Activated naive CD8-positive, alpha-beta T cell treated with anti-CD3 and anti-CD28 coated beads, Interleukin-2, amount 50 U/mL, for 24 hours (primary cell): ENCODE results near the gene ANAPC16.
"Not testable (repeated sequence)": the region's sequence is repeated elsewhere in the genome, so short reads cannot be mapped to it uniquely, and the experiment has no call there.

ENCODE experiments used
- ATAC-seq: fragments of 150-1000 bp; cut with Tn5 transposase; one replicate; pipeline ENCODE4 v1.10.0; 2021
- DNase-seq: peaks from one replicate; pipeline ENCODE4 v3.0.0; 2021
- H3K27ac Mint-ChIP-seq: one replicate; pipeline ENCODE4 v1.8.0; 2021; ENCODE audit warnings: mild to moderate bottlenecking, mixed read lengths
- H3K27me3 Mint-ChIP-seq: one replicate; pipeline ENCODE4 v1.8.0; 2021; ENCODE audit warnings: mixed read lengths
- H3K36me3 Mint-ChIP-seq: one replicate; pipeline ENCODE4 v1.8.0; 2021; ENCODE audit warnings: low read depth, mixed read lengths
- H3K4me1 Mint-ChIP-seq: one replicate; pipeline ENCODE4 v1.8.0; 2021; ENCODE audit warnings: mixed read lengths
- H3K4me3 Mint-ChIP-seq: one replicate; pipeline ENCODE4 v1.8.0; 2021; ENCODE audit warnings: mild to moderate bottlenecking, moderate library complexity, mixed read lengths
- H3K9me3 Mint-ChIP-seq: one replicate; pipeline ENCODE4 v1.8.0; 2021; ENCODE audit warnings: mixed read lengths

Gene ANAPC16

GRCh38 chr10:72259491-72260238 is 43.9 kb downstream of the ANAPC16 start:
- H3K27ac Mint-ChIP-seq, result peak overlapping the region; percentile 99
- ATAC-seq (no peak), DNase-seq (peak; percentile 53)
- peaks cover 1% of the 10 kb centered on the region for H3K27me3 Mint-ChIP-seq
- H3K4me1 Mint-ChIP-seq, result peaks cover 87% of the 10 kb centered on the region
- H3K36me3 Mint-ChIP-seq, result no peaks in the 10 kb centered on the region
- peak overlapping the region; percentile 86 for H3K4me3 Mint-ChIP-seq
- no peaks in the 10 kb centered on the region for H3K9me3 Mint-ChIP-seq

DNA sequence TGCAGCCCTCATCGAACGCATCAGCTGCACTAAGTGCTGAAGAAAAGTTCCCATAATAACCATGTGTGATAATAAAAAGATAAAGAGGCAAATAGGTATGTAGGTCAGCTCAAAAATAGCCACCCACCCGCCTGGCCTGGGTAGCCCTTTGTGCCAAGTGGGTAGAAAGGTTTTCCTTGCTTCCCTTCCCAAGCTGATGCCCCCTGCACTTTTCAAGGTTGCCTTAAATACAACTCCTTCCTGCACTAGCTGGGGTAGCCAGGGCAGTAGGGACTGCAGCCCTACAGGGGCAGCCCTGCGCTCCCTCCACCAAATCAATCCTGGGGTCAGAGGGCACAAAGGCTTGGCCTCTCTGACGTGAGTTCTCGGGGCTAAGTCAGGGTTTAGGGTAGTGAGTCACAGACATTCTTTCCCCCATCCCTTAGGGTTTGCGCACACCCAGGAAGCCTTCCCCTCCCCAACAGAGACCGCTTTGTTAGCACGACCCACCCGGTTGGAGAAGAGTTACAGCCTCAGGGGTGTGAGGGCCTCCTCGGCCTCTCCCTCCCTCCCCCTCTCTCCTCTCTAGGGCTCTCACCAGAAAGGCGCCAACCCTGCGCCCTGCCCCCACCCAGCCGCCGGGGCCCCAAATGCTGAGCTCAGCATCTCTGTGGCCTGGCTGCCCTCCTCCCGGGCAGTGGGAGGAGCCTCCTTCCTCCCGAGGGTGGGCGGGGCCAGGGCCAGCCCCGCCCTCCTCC is 44.6 kb downstream of the ANAPC16 start:
- H3K36me3 Mint-ChIP-seq, result no peaks in the 10 kb centered on the region
- ATAC-seq (peak; percentile 82), DNase-seq (peak; percentile 92)
- H3K4me3 Mint-ChIP-seq, result peak overlapping the region; percentile 86
- peaks cover 82% of the 10 kb centered on the region for H3K4me1 Mint-ChIP-seq
- no peaks in the 10 kb centered on the region for H3K9me3 Mint-ChIP-seq
- H3K27me3 Mint-ChIP-seq, result peaks cover 1% of the 10 kb centered on the region
- peak overlapping the region; percentile 99 for H3K27ac Mint-ChIP-seq

GRCh38 chr10:72260976-72261783 is 45.4 kb downstream of the ANAPC16 start:
- ATAC-seq (peak; percentile 59), DNase-seq (peak; percentile 70)
- peak overlapping the region; percentile 86 for H3K4me3 Mint-ChIP-seq
- peaks cover 78% of the 10 kb centered on the region for H3K4me1 Mint-ChIP-seq
- H3K9me3 Mint-ChIP-seq, result no peaks in the 10 kb centered on the region
- peak overlapping the region; percentile 99 for H3K27ac Mint-ChIP-seq
- H3K27me3 Mint-ChIP-seq, result peaks cover 1% of the 10 kb centered on the region
- no peaks in the 10 kb centered on the region for H3K36me3 Mint-ChIP-seq

DNA sequence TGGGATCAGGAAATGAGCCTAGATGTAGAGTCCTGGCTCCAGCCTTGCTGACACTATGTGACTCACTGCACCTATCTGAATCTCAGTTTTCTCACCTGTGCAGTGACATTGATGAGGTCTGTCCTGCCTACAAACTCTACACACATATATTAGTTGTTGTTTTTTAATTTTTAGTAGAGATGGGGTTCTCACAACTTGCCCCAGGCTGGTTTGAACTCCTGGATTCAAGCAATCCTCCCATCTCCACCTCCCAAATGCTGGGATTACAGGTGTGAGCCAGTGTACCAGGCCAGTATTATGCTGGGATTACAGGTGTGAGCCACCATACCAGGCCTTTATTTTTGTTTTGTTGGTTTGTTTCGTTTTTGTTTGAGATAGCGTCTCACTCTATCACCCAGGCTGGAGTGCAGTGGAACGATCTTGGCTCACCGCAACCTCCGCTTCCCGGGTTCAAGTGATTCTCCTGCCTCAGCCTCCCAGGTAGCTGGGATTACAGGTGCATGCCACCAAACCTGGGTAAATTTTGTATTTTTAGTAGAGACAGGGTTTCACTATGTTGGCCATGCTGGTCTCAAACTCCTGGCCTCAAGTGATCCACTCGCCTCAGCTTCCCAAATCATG is 46.1 kb downstream of the ANAPC16 start:
- DNase-seq, result no peak
- peaks cover 72% of the 10 kb centered on the region for H3K4me1 Mint-ChIP-seq
- peak; percentile 30 for ATAC-seq
- H3K9me3 Mint-ChIP-seq, result no peaks in the 10 kb centered on the region
- H3K4me3 Mint-ChIP-seq, result peak overlapping the region; percentile 86
- peaks cover 1% of the 10 kb centered on the region for H3K27me3 Mint-ChIP-seq
- no peaks in the 10 kb centered on the region for H3K36me3 Mint-ChIP-seq
- H3K27ac Mint-ChIP-seq, result peak overlapping the region; percentile 99

GRCh38 chr10:72263613-72264241 is 47.9 kb downstream of the ANAPC16 start:
- H3K27ac Mint-ChIP-seq, result peak overlapping the region; percentile 55
- no peak overlapping the region for H3K4me3 Mint-ChIP-seq
- peaks cover 61% of the 10 kb centered on the region for H3K4me1 Mint-ChIP-seq
- DNase-seq, result no peak
- no peaks in the 10 kb centered on the region for H3K9me3 Mint-ChIP-seq
- peaks cover 1% of the 10 kb centered on the region for H3K27me3 Mint-ChIP-seq
- ATAC-seq, result no peak
- H3K36me3 Mint-ChIP-seq, result no peaks in the 10 kb centered on the region

GRCh38 chr10:72264536-72264935 is 48.7 kb downstream of the ANAPC16 start:
- Mint-ChIP-seq H3K36me3 (no peaks in the 10 kb centered on the region), H3K9me3 (no peaks in the 10 kb centered on the region), H3K4me3 (no peak overlapping the region), H3K4me1 (peaks cover 53% of the 10 kb centered on the region), H3K27ac (no peak overlapping the region), H3K27me3 (peaks cover 1% of the 10 kb centered on the region)
- no peak for ATAC-seq
- no peak for DNase-seq

DNA sequence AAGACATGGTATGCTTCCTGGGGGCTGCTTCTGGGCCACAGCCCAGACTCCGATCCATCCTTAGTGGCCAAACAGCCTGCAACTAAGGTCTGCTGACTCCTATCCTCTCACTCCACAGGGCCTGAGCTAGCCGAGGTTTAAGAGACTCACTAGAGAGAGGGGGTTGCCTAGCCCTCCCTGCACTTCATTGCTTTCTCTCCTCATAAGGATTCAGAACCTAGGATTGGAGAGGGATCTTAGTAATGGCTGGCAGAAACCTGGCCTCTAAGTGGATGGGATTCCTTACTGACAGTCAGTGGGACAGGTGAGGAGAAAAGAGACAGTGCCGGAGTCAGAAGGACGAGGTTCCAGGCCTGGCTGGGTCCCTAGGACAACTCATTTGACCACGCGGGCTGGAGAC is 49.7 kb downstream of the ANAPC16 start:
- Mint-ChIP-seq H3K27ac (no peak overlapping the region), H3K36me3 (no peaks in the 10 kb centered on the region), H3K4me3 (no peak overlapping the region), H3K9me3 (no peaks in the 10 kb centered on the region), H3K4me1 (peaks cover 47% of the 10 kb centered on the region), H3K27me3 (peaks cover 1% of the 10 kb centered on the region)
- no peak for ATAC-seq
- no peak for DNase-seq

DNA sequence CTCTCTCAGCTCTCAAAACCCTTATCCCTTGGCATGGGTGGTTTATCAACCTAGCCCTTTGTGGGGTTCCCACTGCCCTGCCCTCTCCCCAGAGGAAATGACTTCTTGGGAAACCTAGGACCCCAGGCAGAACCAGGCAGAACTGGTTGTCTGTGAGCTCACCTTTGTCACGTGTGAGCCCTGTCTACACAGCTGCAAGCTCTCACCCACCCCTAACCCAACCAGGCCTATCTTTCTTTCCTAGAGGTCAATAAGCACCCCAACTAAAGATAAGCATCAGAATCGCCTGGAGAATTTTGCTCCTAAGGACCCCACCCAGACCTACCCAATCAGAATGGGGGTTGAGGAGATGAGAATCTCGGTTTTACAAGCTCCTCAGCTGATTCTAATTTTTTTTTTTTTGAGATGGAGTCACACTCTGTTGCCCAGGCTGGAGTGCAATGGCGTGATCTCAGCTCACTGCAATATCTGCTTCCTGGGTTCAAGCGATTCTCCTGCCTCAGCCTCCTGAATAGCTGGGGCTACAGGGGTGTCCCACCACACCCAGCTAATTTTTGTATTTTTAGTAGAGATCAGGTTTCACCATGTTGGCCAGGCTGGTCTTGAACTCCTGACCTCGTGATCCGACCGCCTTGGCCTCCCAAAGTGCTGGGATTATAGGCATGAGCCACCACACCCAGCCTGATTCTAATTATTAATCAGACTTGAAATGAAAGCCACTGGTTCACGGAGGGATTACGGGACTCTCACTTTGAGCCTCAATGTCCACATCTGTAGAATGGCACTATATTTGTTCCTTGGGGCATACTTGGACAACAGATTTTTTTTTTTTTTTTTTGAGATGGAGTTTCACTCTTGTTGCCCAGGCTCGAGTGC is 50.4 kb downstream of the ANAPC16 start:
- H3K4me1 Mint-ChIP-seq, result peaks cover 49% of the 10 kb centered on the region
- H3K27ac Mint-ChIP-seq, result no peak overlapping the region
- H3K4me3 Mint-ChIP-seq, result no peak overlapping the region
- H3K9me3 Mint-ChIP-seq, result no peaks in the 10 kb centered on the region
- no peak for DNase-seq
- H3K27me3 Mint-ChIP-seq, result no peaks in the 10 kb centered on the region
- H3K36me3 Mint-ChIP-seq, result no peaks in the 10 kb centered on the region
- ATAC-seq, result no peak

DNA sequence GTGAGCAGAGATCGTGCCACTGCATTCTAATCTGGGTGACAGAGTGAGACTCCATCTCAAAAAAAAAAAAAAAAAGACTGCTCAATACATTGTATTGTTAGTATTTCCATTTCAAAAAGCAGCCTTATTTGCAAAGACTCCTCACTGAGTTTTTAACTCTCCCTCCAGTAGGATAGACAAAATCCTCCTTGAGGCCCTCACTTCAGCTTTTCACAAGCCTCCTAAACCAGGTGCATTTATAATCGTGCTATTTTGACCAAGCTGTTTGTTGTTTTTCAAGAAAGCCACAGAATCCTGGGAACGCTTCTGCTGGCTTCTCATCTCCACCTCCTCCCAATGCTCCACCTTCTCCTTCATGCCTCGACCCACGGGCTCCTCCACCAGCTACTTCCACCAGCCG is 51.6 kb downstream of the ANAPC16 start:
- H3K27me3 Mint-ChIP-seq, result no peaks in the 10 kb centered on the region
- H3K27ac Mint-ChIP-seq, result no peak overlapping the region
- no peak for ATAC-seq
- H3K36me3 Mint-ChIP-seq, result no peaks in the 10 kb centered on the region
- H3K9me3 Mint-ChIP-seq, result no peaks in the 10 kb centered on the region
- no peak overlapping the region for H3K4me3 Mint-ChIP-seq
- H3K4me1 Mint-ChIP-seq, result peaks cover 44% of the 10 kb centered on the region
- DNase-seq, result no peak

DNA sequence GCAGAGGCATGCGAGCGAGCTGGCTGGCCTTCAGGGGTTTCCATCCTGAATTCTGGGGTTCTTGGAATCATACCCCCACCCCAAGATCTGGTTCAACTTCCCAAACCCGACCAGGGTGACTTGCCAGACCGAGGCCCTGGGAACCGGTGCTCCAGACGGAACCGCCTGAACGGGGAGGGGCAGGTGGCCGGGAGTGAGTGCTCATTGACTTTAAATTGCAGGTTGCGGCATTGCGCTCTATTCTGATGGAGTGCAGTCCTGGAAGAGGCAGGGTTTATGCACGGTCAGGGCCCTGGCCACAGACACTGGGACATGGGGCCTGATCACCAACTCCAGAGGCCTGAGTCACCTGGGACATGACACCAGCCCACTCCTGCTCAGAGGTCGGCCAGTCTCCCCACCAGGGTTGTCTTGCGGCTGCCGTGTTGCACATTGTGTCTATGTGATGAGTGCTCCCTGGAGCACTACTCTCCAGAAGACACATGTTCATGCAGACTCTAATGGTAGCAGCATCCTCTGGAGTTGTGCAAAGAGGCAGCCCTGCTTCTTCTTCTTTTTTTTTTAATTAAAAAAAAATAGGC is 52.1 kb downstream of the ANAPC16 start:
- H3K4me3 Mint-ChIP-seq, result no peak overlapping the region
- ATAC-seq (no peak), DNase-seq (no peak)
- no peaks in the 10 kb centered on the region for H3K36me3 Mint-ChIP-seq
- H3K27me3 Mint-ChIP-seq, result no peaks in the 10 kb centered on the region
- H3K27ac Mint-ChIP-seq, result no peak overlapping the region
- peaks cover 43% of the 10 kb centered on the region for H3K4me1 Mint-ChIP-seq
- H3K9me3 Mint-ChIP-seq, result no peaks in the 10 kb centered on the region

GRCh38 chr10:72268475-72269200 is 52.8 kb downstream of the ANAPC16 start:
- not testable (repeated sequence) for H3K4me3 Mint-ChIP-seq, DNase-seq, H3K36me3 Mint-ChIP-seq, H3K27me3 Mint-ChIP-seq, H3K9me3 Mint-ChIP-seq, ATAC-seq, H3K27ac Mint-ChIP-seq
- H3K4me1 Mint-ChIP-seq, result peaks cover 39% of the 10 kb centered on the region

- Mint-ChIP-seq H3K27ac (peak overlapping the region; percentile 65), H3K4me3 (peak overlapping the region; percentile 9), H3K9me3 (no peaks in the 10 kb centered on the region), H3K36me3 (peaks cover 23% of the 10 kb centered on the region), H3K27me3 (no peaks in the 10 kb centered on the region), H3K4me1 (peaks cover 37% of the 10 kb centered on the region)
- no peak for DNase-seq
- no peak for ATAC-seq
Observed at GRCh38 chr10:72270607-72271281, 54.9 kb downstream of the ANAPC16 start.
